H9 (cell line): Measurements from ENCODE around the gene GBE1. TPM values are rescaled to one million over a fixed set of nuclear protein-coding genes. Genes with fewer than 3 reads are reported as not detected.

Source experiments
- DNase-seq: peaks from one replicate; pipeline ENCODE4 v3.0.0-alpha.2; 2017
- H2AFZ ChIP-seq: one replicate; pipeline ENCODE4 v1.6.1; 2013; ENCODE audit warnings: mild to moderate bottlenecking, low read length, control low read depth, moderate library complexity
- H2AK5ac ChIP-seq: 2 replicates; pipeline ENCODE4 v1.6.1; 2013; ENCODE audit warnings: low read length, control low read depth, mixed read lengths; ENCODE audit not compliant: insufficient read length
- H2BK120ac ChIP-seq: one replicate; pipeline ENCODE4 v1.6.1; 2013; ENCODE audit warnings: low read depth, mild to moderate bottlenecking, low read length, control low read depth, inconsistent platforms; ENCODE audit not compliant: poor library complexity, severe bottlenecking
- H2BK12ac ChIP-seq: 2 replicates; pipeline ENCODE4 v1.6.1; 2013; ENCODE audit warnings: low read length, control low read depth, mixed read lengths, low read depth; ENCODE audit not compliant: insufficient read length
- H2BK15ac ChIP-seq: 2 replicates; pipeline ENCODE4 v1.6.1; 2013; ENCODE audit warnings: low read depth, low read length, control low read depth
- H2BK20ac ChIP-seq: one replicate; pipeline ENCODE4 v1.6.1; 2013; ENCODE audit warnings: low read depth, mild to moderate bottlenecking, low read length, control low read depth, inconsistent platforms; ENCODE audit not compliant: poor library complexity, severe bottlenecking
- H2BK5ac ChIP-seq: 2 replicates; pipeline ENCODE4 v1.6.1; 2013; ENCODE audit warnings: low read length, control low read depth, mixed read lengths; ENCODE audit not compliant: insufficient read length
- H3K14ac ChIP-seq: 2 replicates; pipeline ENCODE4 v1.6.1; 2013; ENCODE audit warnings: low read length, control low read depth; ENCODE audit not compliant: insufficient read depth
- H3K18ac ChIP-seq: 2 replicates; pipeline ENCODE4 v1.6.1; 2013; ENCODE audit warnings: low read depth, mild to moderate bottlenecking, mixed read lengths, low read length, control low read depth; ENCODE audit not compliant: insufficient read length
- H3K23ac ChIP-seq: 2 replicates; pipeline ENCODE4 v1.6.1; 2013; ENCODE audit warnings: low read length, control low read depth, mixed read lengths, low read depth; ENCODE audit not compliant: insufficient read length
- H3K23me2 ChIP-seq: 2 replicates; pipeline ENCODE4 v1.6.1; 2013; ENCODE audit warnings: low read depth, mild to moderate bottlenecking, mixed read lengths, low read length, control low read depth; ENCODE audit not compliant: insufficient read length, poor library complexity, severe bottlenecking
- H3K27ac ChIP-seq: 2 replicates; pipeline ENCODE4 v1.5.1; 2013; ENCODE audit warnings: low read length, control low read depth, mixed read lengths, low read depth; ENCODE audit not compliant: insufficient read length
- H3K27me3 ChIP-seq: 2 replicates; pipeline ENCODE4 v1.6.1; 2013; ENCODE audit warnings: low read length, control low read depth, inconsistent platforms; ENCODE audit not compliant: insufficient read depth
- H3K4ac ChIP-seq: 2 replicates; pipeline ENCODE4 v1.6.1; 2013; ENCODE audit warnings: low read depth, mild to moderate bottlenecking, control low read depth, inconsistent platforms, low read length, moderate library complexity
- H3K4me1 ChIP-seq: 2 replicates; pipeline ENCODE4 v1.6.1; 2013; ENCODE audit warnings: low read length, control low read depth, inconsistent platforms; ENCODE audit not compliant: insufficient read depth
- H3K4me2 ChIP-seq: 2 replicates; pipeline ENCODE4 v1.6.1; 2013; ENCODE audit warnings: low read length, control low read depth, mixed read lengths; ENCODE audit not compliant: insufficient read length, insufficient read depth
- H3K56ac ChIP-seq: 2 replicates; pipeline ENCODE4 v1.6.1; 2013; ENCODE audit warnings: low read depth, mild to moderate bottlenecking, mixed read lengths, low read length, control low read depth; ENCODE audit not compliant: insufficient read length
- H3K79me1 ChIP-seq: 2 replicates; pipeline ENCODE4 v1.6.1; 2013; ENCODE audit warnings: low read depth, mild to moderate bottlenecking, moderate library complexity, low read length, control low read depth, inconsistent platforms; ENCODE audit not compliant: insufficient read depth, poor library complexity, severe bottlenecking
- H3K79me2 ChIP-seq: 2 replicates; pipeline ENCODE4 v1.6.1; 2013; ENCODE audit warnings: low read length, control low read depth, inconsistent platforms; ENCODE audit not compliant: insufficient read depth
- H3K9ac ChIP-seq: 2 replicates; pipeline ENCODE4 v1.6.1; 2013; ENCODE audit warnings: low read length, control low read depth, mixed read lengths; ENCODE audit not compliant: insufficient read length; ENCODE audit errors: extremely low read depth
- H3K9me3 ChIP-seq: one replicate; pipeline ENCODE4 v1.6.1; 2013; ENCODE audit warnings: low read depth, low read length, inconsistent platforms; ENCODE audit not compliant: control insufficient read depth
- H3T11ph ChIP-seq: one replicate; pipeline ENCODE4 v1.6.1; 2013; ENCODE audit warnings: mild to moderate bottlenecking, low read length, control low read depth, inconsistent platforms
- H4K20me1 ChIP-seq: one replicate; pipeline ENCODE4 v1.6.1; 2013; ENCODE audit not compliant: control insufficient read depth, insufficient read length, insufficient read depth
- H4K5ac ChIP-seq: 2 replicates; pipeline ENCODE4 v1.6.1; 2013; ENCODE audit warnings: low read depth, mild to moderate bottlenecking, mixed read lengths, low read length, control low read depth; ENCODE audit not compliant: insufficient read length
- H4K8ac ChIP-seq: replicated peaks from 2 replicates; pipeline ENCODE4 v1.6.1; 2013; ENCODE audit warnings: low read length, control low read depth, mixed read lengths, low read depth; ENCODE audit not compliant: insufficient read length
- H4K91ac ChIP-seq: 2 replicates; pipeline ENCODE4 v1.6.1; 2013; ENCODE audit warnings: low read depth, mild to moderate bottlenecking, moderate library complexity, mixed read lengths, low read length, control low read depth; ENCODE audit not compliant: insufficient read length
- H3K27ac Mint-ChIP-seq, 3 experiments: 2 replicates in 2 of 3; 3 replicates in 1 of 3; pipeline ENCODE4 v1.8.0; 2020 to 2021; ENCODE audit warnings: mixed read lengths in 3 of 3, mild to moderate bottlenecking in 1 of 3, moderate library complexity in 1 of 3
- H3K27me3 Mint-ChIP-seq: 2 replicates; pipeline ENCODE4 v1.8.0; 2021; ENCODE audit warnings: low read depth, mild to moderate bottlenecking, moderate library complexity, mixed read lengths
- H3K36me3 Mint-ChIP-seq, 3 experiments: 2 replicates in 2 of 3; 3 replicates in 1 of 3; pipeline ENCODE4 v1.8.0; 2020 to 2021; ENCODE audit warnings: low read depth in 3 of 3, mixed read lengths in 3 of 3; ENCODE audit not compliant: insufficient read depth in 1 of 3
- H3K4me1 Mint-ChIP-seq, 2 experiments: 2 replicates each; pipeline ENCODE4 v1.8.0; 2020; ENCODE audit warnings: mixed read lengths in 2 of 2
- H3K4me3 Mint-ChIP-seq, 2 experiments: 2 replicates in 1 of 2; 3 replicates in 1 of 2; pipeline ENCODE4 v1.8.0; 2020 to 2021; ENCODE audit warnings: mild to moderate bottlenecking in 2 of 2, mixed read lengths in 2 of 2, moderate library complexity in 1 of 2
- H3K9me3 Mint-ChIP-seq, 2 experiments: 2 replicates in 1 of 2; 3 replicates in 1 of 2; pipeline ENCODE4 v1.8.0; 2020; ENCODE audit warnings: mild to moderate bottlenecking in 2 of 2, mixed read lengths in 2 of 2, moderate library complexity in 1 of 2
- CTCF ChIP-seq: fragments of 200-600 bp; sonication (generic); conservative IDR thresholded peaks from 3 replicates; pipeline ENCODE4 v1.8.0; 2021; ENCODE audit warnings: antibody characterized with exemption, mild to moderate bottlenecking
- WGBS: extraction: QIAGEN DNeasy Blood & Tissue Kit; methylation state at CpG from one replicate; pipeline ENCODE4 v1.1.7; 2013; ENCODE audit warnings: missing lambda C conversion rate, low lambda C conversion rate, mixed read lengths; ENCODE audit not compliant: insufficient read length; ENCODE audit errors: extremely low coverage; 5-methylcytosine and 5-hydroxymethylcytosine counted together
- total RNA-seq: library from RNA; stranded (reverse); gene quantifications from 2 replicates; pipeline ENCODE4 v1.2.1, GENCODE V29; 2021

Gene GBE1
- total RNA-seq, 1 experiment from 2014 or later, result 13.8 TPM

- no peak for DNase-seq
- no peaks in the 10 kb centered on the region for H3K9me3 ChIP-seq
- TF ChIP-seq CTCF, result no peak
- no peaks in the 10 kb centered on the region for H4K20me1 ChIP-seq
- H2BK12ac ChIP-seq, result no peak overlapping the region
- H3K4me1 ChIP-seq, result no peaks in the 10 kb centered on the region
- H3K56ac ChIP-seq, result no peak overlapping the region
- H2AFZ ChIP-seq, result no peak overlapping the region
- no peaks in the 10 kb centered on the region for H3K79me1 ChIP-seq
- no CpG with 5 or more reads among the region's 1 CpG for WGBS
- H3K14ac ChIP-seq, result no peak overlapping the region
- H3K27ac ChIP-seq, result no peak overlapping the region
- Mint-ChIP-seq H3K4me1 (no peaks in the 10 kb centered on the region), H3K27me3 (no peaks in the 10 kb centered on the region), H3K9me3 (no peaks in the 10 kb centered on the region; a peak in 1 of 5 replicates), H3K4me3 (no peak overlapping the region), H3K27ac (no peak overlapping the region), H3K36me3 (peaks cover 0 to 5% (median 0%) of the 10 kb centered on the region in 3 experiments; a peak in 3 of 7 replicates)
- no peak overlapping the region for H3K18ac ChIP-seq
- no peak overlapping the region for H2AK5ac ChIP-seq
- no peak overlapping the region for H3T11ph ChIP-seq
- no peaks in the 10 kb centered on the region for H3K79me2 ChIP-seq
- no peak overlapping the region for H4K91ac ChIP-seq
- H4K5ac ChIP-seq, result no peak overlapping the region
- no peaks in the 10 kb centered on the region for H3K27me3 ChIP-seq
- no peak overlapping the region for H3K4ac ChIP-seq
- no peak overlapping the region for H3K9ac ChIP-seq
- no peaks in the 10 kb centered on the region for H3K23me2 ChIP-seq
- no peak overlapping the region for H2BK120ac ChIP-seq
- no peak overlapping the region for H2BK15ac ChIP-seq
- no peak overlapping the region for H2BK20ac ChIP-seq
- no peak overlapping the region for H4K8ac ChIP-seq
- H2BK5ac ChIP-seq, result no peak overlapping the region
- no peak overlapping the region for H3K23ac ChIP-seq
- H3K4me2 ChIP-seq, result no peak overlapping the region
Measured at GRCh38 chr3:81502236-81502635, 259.2 kb downstream of the GBE1 start.
